Stimulated activated CD4-positive, alpha-beta T cell treated with anti-CD3 and anti-CD28 coated beads, Interleukin-4, amount 100 ng/mL, for 24 hours (primary cell): Measurements from ENCODE around the gene HELZ.
"Not testable (repeated sequence)": the region's sequence is repeated elsewhere in the genome, so short reads cannot be mapped to it uniquely, and the experiment has no call there.

Source experiments
- DNase-seq: peaks from one replicate; pipeline ENCODE4 v3.0.0-alpha.2; 2020

HELZ gene

DNA sequence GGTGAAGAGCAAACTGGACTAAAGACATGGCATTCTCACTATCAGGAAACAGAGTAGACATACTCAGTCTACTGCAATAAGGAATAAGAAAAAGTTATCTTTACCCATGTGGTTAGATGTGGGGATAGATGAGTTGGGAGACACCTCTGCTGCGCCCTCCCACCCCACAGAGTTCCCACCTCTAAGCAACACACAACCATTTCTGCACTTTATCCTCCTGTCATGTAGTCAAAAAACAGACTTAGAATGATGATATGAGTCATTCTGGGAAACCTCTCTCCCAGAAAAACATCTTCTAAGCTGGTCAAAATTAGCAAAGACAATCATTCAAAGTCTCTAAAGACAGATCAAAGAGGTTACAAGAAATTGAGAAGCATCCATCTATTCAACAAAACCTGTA is 105.7 kb downstream of the HELZ start:
- DNase-seq: no peak

DNA sequence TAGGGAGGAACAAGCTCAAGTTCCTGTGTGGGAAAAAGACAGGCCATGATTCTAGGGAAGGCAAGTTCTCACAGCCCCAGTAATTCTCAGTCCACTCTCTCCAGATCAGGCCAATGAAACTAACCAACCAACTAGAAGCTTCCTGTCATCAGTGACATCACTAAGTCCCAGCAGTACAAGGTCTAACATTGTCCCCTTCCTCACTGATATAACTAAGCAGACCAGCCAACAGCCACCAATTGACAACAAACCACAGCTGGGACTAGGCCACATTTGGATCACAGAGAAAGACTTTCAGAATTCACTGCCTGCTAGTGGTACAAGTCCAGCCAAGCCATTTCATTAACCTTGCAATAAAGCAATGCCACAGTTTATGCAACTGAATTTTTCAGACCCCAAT is 106.6 kb downstream of the HELZ start:
- no peak for DNase-seq

DNA sequence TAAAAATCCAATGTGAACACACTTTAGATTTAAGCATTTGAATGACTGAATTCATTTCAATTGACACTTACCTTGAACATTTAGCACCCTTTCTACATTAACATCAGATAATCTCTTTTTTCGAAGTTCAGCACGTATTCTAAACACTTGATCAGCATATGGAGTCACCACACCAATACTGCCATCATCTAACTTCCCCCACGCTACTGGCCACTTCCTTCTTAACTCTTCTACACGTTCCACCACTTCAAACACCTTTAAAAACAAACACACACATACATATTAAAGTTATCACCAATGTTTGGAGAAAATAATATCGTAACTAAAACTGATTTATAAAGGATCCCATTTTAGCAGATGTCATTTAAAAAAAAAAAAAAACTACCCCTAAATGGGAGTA is 107.1 kb downstream of the HELZ start:
- no peak for DNase-seq

DNA sequence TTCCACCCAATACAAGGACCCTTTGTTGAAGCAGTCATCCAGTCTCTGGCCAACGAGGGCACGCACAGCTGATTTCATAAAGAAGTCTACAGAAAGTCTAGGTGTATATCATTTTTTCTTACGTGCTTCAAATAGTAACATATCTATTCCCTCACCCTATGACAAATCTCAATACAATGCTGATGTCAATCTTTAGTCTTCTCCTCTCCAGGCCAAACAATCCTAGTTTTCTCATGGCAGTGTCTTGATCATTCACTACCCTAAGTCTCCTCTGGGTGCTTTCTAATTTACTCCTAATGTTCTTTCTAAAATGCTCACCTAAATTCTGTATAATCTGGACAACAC is 108.0 kb downstream of the HELZ start:
- no peak for DNase-seq

DNA sequence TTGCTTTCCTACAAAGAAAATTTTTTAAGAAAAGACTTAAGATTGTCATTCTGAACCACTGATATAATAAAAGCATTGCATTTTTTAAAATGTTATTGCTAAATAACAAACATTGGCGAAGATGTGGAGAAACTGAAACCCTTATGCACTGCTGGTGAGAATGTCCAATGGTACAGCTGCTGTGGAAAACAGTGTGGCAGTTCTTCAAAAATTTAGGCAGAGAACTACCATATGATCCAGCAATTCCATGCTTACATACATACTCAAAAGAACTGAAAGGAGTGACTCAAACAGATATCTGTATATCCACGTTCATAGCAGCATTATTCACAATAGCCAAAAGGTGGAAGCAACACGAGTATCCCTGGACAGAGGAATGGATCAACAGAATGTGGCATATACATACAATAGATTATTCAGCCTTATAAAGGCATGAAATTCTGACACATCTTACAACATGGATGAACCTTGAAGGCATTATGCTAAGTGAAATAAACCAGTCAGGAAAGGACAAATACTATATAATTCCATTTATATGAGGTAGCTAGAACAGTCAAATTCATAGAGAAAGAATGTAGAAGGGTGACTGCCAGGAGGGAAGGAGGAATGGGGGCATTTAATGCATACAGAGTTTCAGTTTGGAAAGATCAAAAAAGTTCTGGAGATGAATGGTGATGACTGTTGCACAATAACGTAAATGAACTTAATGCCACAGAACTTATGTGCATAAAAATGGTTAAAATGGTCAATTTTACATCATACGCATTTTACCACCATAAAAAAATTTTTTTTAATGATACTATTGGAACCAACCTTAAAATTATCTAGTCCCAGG is 108.6 kb downstream of the HELZ start:
- DNase-seq: no peak

DNA sequence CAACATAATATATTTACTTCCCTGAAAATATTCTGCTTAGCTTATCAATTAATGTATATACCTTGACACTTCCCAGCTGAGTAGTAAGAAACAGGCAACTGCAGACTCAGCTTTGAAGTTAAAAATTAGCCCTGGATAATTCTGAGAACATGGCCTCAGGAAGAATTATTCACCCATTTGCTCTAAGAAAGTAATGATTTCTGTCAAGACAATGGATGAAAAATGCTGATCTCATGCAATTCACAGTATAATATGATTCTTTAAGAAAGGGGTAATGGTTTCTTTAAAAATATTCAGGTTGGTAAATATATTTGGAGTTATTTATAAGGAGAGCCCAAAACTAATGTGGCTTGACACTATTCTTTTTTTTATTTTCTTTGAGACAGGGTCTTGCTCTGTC is 111.8 kb downstream of the HELZ start:
- DNase-seq: no peak

DNA sequence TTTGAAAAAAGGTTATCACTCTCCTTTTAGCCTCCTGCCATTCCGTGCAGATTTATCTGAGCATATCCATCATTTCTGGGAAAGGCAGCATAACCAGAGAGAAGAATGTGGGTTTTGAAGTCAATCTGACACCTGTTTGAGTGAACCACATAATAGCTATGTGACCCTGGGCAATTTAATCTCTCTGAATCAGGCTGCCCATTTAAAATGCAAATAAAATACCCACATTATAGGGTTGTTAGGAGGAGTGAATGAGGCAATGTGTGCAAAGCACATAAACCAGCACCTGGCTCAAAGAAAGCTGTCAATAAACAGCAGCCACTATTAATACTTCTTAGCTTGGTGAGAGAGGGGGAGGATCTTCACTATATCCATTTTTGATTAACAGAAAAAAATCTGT is 112.6 kb downstream of the HELZ start:
- DNase-seq: no peak

DNA sequence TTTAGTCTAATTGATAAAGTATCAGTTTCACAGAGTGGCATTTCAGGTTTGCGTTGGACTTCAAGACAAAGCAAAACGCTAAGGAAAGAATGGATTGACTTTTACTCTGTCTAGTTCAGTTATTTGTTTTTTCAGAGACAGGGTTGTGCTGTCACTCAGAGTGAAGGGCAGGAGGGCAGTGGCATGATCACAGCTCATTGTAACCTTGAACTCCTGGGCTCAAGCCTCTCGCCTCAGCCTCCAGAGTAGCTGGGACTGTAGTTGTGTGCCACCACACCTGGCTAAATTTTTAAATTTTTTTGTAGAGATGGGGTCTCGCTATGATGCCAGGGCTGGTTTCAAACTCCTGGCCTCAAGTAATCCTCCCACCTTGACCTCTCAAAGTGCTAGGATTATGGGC is 114.2 kb downstream of the HELZ start:
- DNase-seq: no peak

DNA sequence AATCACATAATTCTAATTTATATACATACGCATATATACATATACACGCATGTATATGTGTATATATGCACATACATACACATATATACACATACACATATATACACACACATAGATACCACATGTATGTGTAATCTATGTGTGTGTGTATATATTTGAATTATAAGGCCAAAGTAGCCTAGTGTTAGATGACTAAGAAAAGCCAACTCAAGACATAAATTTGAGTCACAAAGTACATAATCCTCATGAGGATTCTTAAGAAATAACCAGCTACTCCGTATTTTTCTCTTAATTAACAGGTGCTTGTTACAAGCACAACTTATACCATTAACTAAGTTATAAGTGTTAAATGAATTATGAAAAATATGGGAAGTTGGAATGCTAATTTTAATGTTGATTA is 115.7 kb downstream of the HELZ start:
- no peak for DNase-seq

DNA sequence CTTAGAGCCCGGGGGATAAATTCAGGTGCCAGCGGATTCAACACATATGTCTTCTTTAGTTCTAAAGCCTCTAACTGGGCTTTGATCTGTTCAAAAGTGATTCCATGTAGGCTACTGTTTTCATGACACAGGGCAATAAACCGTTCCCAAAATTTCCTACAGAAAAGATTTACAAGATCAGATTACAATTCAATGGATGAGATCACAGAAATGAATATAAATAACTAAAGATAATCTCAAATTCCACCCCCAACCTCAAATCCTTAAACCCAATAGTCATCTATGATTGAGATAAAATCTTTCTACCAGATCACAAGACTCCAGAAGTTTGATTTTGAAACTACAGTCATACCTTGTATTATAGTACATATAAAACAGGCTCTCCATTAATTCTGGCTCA is 116.3 kb downstream of the HELZ start:
- no peak for DNase-seq

DNA sequence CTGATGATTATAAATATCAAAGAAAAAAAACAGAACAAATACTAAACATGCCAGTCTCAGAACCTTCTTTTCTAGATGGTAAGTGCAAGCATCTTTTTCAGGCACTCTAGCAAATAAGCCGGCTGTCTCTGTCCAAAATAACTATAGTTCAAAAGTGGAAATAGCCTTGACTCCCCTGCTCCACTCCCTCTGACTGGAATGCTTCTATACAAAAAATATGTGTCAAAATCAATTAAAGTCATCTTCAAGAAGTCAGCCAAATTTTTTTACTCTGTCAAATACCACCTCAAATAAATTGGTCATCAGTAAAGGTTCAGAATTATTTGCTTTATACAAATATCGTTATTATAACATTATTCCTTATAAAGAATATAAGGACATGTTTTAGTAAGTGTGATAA is 117.1 kb downstream of the HELZ start:
- DNase-seq: no peak

DNA sequence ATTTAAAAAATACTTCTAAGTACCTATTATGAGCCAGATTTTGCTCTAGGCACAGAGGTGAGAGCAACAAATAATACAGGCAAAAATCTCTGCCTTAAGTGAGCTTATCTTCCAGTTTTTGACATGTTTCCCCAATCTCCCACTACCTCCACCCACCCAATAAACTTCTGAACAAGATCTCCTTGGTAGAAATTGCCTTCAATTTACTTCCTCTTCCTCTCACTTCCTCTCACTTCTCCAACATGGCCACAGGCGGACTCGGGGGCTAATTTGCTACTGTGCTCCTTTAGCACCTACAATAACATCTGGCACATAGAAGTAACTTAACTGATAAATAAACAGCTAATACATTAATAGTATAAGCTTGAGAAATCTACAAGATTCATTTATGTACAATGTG is 118.0 kb downstream of the HELZ start:
- DNase-seq: no peak

DNA sequence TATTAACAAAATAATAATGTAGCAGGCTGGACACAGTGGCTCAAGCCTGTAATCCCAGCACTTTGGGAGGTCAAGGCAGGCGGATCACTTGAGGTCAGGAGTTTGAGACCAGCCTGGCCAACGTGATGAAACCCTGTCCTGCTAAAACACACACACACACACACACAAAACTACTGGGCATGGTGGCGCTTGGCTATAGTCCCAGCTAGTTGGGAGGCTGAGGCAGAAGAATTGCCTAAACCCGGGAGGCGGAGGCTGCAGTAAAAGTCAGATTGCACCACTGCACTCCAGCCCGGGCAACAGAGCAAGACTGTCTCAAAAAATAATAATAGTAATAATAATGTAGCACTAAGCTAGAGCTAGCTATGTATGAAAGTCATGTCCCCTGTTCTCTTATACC is 118.5 kb downstream of the HELZ start:
- DNase-seq: not testable (repeated sequence)

DNA sequence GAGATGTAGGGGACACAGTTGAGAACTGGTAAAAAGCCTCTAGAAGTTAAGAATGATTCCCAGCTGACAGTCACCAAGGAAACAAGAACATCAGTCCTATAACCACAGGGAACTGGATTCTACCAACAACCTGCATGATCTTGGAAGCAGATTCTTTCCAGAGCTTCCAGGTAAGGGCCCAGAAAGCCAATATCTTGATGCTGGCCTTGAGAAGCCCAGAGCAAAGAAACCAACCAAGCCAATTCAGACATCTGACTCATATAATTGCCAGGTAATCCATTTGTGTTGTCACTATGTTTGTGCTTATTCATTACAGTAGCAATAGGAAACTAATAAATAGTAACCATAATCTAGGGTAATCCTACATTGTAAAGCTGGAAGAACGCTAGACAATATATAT is 119.1 kb downstream of the HELZ start:
- DNase-seq: no peak

DNA sequence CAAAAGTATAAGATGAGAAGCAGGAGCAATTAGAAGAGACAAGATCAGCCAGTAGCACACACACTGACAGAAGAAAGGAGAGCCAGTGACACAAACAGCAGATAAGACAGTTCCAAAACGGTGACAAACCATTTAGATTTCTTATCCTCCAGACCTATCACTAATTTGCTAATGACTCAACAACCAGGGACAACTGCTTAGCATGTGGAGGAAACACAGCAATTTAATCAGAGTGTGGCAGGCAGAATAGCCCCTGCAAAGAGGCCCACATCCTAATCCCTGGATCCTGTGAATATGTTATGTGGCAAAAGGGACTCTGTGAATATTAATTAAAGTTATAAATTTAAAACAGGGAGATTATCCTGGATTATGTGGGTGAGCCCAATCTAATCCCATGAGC is 119.6 kb downstream of the HELZ start:
- no peak for DNase-seq

DNA sequence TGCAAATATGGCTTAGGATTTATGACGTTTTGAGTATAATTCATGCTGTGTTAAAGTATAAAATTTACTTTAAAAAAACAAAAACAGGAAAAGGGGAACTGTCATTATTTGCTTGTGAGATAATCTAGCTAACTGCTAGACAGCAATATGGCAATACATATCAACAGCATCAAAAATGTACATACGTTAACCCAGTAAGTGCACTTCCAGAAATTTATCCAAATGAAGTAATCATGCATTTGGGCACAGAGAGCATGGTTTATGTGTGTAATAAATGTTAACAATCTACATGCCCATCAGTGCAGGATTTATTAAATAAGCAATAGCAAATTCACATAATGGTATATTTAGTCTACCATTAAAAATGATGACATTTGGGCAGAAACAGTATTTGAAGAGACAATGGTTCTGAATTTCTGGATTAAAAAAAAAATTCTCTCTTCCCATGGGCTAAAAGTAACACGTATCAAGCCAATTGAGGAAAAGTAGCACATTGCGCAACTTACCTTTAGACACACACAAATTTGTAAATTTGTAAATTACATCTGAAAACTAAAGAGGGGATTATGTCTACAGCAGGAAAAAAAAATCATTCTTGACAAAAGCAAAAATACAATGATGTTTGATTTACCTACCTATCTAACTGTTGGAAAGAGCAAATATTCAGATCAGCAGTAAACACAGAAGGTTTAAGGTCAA is 120.4 kb downstream of the HELZ start:
- no peak for DNase-seq

DNA sequence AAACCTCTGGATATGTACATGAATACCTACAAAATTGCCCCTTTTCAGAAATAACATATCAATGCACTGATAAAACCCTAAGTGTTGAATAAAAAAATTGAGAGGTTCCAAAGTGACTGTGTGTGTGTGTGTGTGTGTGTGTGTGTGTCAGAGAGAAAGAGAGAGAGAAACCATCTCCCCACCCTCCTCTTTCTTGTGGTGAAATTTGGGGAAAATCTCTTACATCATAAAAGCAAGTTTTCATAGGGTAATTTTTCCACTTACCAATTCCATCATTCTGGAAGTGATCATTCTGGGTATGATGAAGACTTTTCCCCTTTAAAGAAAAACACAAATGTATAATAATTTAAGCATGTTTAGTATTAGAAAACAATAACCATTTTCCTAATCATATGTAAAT is 121.3 kb downstream of the HELZ start:
- DNase-seq: no peak

DNA sequence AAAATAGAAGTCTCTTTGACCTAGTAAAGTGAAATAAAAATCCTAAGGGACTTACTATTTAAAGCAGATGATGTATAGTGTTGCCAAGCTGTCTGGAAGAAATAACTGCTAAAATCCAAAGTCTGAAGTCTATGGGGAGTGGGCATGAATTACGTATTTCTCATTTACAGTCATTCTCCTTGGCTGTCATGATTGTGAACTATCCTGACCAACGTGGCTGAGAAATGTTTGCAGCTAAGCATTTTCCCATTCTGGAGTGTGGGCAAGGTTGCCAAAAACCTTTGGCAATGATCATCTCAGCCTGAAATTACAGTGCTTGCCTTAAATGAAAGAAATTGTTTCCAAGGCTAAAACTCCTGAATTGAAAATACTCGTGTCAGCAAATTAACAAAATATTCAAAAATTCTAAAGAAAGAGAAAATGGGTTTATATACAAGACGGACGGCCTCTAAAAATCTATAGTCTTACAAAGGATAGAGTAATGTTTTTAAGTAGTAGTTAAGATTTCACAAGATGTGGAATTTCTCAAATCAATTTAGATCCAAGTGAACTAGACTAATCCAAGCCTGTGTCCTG is 123.6 kb downstream of the HELZ start:
- no peak for DNase-seq

DNA sequence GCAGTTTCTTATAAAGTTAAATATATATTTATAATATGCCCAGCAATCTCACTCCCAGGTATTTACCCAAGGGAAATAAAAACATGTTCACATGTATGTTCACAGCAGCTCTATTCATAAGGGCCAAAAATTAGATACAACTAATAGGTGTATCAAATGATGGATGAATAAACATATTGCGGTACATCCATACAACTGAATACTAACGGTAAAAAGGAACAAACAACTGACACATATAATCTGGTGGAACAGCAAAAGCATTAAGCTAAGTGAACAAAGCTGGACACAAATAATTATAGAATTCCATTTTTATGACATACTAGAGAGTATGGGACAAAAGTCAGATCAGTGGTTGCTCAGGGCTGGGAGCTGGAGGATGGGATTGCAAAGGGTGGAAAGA is 125.9 kb downstream of the HELZ start:
- DNase-seq: no peak

DNA sequence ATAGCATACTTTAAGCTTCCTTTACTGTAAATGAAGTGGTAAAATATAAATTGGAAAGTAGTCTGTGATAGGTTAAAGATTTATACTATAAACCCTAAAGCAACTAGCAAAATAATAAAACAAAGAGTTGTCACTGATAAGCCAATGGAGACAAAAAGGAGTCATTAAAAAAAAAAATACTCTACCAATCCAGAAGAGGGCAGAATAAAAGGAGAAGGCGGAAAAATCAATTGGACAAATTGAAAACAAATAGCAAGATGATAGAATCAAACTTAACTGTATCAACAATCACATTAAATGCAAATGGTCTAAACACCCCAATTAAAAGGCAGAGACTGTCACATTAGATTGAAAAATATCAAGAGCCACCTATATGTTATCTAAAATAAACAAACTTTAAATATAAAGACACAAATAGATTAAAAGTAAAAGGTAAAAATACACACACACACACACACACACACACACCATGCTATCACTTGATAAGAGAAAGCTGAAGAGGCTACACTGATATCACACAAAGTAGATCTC is 128.9 kb downstream of the HELZ start:
- no peak for DNase-seq

DNA sequence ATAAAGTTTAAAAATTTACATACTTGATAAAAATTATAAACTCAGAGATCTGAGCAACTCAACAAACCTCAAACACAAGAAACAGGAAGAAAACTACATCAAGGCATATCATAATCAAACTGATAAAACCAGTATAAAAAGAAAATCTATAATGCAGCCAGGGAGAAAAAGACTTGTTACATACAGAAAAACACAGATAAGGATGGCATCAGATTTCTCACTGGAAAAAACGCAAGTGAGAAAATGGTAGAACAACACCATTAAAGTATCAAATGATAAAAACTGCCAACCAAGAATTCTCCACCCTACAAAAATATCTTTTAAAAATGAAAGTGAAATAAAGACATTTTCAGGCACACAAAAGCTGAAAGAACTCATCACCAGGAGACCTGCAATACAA is 129.6 kb downstream of the HELZ start:
- DNase-seq: no peak

DNA sequence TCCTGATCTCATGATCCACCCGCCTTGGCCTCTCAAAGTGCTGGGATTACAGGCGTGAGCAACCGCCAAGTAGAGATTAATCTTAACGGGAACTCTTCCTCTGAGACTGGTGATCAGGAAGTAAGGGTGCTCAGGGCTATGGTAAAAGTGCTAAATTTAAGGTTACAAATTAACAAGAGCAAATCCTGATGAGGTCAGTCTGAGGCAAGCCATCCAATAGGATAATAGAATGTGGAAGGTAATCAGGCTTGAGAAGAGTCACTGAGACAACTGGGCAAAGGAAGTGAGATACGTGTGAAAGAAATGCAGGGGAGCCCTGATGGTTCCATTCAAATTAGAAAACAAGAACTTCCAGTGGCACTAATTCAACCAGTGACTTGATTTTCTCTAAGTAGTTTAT is 131.5 kb downstream of the HELZ start:
- DNase-seq: no peak

DNA sequence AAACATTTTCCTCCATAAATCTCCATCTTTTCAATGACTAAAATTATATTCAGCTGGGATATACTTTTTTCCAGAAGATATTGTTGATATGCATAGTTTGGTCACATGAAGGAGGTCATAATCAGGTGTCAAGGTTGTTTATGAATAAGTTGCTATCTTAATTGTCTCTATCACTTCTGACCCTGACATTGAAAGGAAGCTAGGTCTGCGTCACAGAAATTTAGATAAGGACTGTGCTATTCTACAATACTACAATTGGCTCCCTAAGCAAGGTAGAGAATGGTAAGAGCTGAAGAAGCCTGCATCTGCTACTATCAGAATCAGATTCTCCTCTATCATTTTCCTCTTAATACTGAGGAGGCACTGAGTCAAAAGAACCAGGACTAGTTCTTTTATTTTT is 133.2 kb downstream of the HELZ start:
- no peak for DNase-seq

DNA sequence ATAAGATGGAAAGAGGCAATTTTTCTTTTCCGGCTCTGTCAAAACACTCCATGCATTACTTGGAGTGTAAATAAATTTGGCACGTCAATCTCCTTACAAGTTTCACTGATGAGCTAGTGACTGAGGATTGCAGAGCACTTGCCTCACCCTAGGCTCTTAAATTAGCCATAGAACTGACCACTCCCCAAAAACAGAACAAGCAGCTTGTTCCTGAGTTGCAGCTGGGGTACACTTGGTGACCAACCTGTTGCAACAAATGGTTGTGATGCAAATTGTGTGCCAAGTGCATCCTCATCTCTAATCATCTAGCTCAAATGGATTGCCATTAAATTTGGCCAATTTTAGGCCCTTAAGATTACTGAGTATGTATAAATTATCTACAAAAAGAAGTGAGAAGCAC is 133.7 kb downstream of the HELZ start:
- DNase-seq: no peak
